ENCODE results near the gene VSIG10.
A peak's percentile ranks its signal among the peaks of the same experiment; 100 is the strongest.
"Not testable (repeated sequence)": the region's sequence is repeated elsewhere in the genome, so short reads cannot be mapped to it uniquely, and the experiment has no call there.

The VSIG10 gene

DNA sequence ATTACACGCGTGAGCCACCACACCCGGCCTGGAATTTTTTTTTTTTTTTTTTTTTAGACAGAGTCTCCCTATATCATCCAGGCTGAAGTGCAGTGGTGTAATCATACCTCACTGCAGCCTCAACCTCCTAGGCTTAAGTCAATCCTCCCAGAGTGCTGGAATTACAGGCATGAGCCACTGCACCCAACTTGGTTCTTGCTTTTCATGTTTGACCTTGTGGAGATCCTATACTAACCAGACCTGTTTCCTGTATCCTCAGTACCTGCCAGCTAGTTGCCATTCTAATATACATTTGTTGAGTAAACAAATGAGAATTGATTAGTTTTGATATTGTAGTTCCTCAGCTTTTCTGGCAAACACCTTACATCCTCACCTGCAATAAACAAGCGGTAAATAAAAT is 3.2 kb upstream of the VSIG10 start:
- no peak for DNase-seq

DNA sequence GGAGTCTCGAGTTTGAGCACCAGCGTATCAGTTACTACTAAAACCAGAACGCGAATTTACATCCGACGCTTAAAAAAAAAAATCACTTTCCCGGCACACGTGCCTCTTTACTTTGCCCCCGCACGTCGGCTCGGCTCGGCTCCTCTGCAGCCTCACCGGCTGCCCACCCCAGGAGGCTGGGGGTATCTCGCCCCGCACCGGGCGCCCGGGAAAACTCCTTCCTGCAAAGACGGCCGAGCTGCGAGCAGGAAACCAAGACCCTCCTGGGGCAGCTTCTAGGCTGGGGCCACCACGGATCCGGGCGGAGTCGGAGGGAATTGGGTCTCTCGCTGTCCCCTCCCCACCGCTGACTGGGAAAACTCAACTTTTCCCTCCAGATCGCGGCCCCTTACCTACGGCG is 610 bp downstream of the VSIG10 start:
- peak; percentile 12 for DNase-seq

DNA sequence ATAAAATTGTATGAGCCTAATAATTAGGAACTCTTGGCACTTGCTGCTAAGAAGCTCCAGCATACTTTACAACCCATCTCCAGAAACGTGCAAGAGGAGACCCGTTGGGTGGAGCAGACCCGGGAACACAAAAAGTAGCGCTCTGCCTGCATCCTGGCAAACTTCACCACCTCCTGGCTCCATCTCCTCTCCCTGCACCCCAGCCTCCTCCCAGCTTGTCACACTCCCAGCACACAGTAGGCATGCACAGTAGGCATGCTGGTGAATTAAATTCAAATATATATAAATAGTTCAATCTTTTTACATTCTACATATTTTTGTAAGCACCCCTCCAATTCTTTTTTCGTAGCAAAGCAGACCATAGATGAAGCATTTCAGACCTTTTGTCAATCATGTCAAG is 1.2 kb downstream of the VSIG10 start:
- DNase-seq: no peak

DNA sequence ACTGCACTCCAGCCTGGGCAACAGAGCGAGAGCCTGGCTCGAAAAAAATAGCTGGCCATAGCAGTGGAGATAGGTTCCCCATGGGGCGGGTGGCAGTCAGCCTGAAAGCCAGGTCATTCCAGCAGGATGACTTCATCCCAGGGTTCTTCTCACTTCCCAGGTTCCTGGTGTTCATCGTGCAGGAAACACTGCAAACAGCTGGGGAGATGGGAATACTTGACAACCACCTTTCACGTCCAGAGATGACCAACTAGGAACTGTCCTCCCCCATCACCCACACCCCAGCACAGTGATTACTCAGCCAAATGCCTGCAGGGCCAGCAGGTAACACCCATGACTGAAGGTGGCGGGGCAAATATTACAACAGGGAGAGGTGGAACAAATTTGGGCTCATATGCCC is 1.7 kb downstream of the VSIG10 start:
- no peak for DNase-seq

DNA sequence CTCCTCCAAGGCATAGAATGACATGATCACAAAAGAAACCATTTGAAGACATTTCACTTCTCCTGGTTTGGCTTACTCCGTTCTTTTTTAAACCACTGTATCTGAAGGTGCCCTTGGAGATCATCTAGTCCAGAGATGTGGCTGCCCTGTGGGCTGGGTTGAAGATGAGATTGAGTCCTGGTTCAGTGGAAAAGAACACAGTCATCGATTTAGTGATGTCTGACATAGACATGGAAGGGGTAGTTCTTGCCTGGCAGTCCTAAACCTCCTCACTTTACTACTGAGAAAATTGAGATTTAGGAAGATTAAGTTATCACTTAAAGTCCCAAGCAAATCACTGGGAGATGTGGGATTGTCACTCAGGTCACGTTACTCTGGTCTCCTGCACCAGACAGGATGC is 2.8 kb downstream of the VSIG10 start:
- DNase-seq: no peak

DNA sequence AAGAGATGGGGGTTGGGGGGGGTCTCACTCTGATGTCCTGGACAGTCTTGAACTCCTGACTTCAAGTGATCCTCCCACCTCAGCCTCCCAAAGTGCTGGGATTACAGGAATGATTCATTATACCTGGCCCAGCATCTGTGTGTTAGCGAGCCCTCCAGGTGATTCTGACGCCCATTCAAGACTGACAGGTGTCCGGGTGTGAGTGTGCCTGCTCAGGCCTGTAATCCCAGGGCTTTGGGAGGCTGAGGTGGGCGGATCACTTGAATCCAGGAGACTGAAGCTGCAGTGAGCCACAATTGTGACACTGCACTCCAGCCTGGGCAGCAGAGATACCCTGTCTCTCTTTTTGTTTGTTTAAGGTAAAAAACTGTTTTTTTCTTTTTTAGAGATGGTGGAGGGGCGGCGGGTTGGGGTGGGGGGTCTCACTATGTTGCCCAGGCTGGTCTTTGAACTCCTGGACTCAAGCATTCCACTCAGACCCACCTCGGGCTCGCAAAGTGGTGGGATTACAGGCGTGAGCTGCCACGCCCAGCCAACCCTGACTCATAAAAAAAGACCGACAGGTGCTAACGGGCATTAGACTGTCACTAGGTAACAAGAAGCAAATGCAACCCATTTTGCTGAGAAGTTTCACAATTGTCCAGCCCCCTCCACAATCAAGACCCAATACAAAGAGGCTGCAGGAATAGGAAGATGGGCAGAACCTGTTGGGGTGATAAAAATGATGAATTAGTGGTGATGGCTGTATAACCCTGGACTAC is 4.7 kb downstream of the VSIG10 start:
- DNase-seq: no peak

DNA sequence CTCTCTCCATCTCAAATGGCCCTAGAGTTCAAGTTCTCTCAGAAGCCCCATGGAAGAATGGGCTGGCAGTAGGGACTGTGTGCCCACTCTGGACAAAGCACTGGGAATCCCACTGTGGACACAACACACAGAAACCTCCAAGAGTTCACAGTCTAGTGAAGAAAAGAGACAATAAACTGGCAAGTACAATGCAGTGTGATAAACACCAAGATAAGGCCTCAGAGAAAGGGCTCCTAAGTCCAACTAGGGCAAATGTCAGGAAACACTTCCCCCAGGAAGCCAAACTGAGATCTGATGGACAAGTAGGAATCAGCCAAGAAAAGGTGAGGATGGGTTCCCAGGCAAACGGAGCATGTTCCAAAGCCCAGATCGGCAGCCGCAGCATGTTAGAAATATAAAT is 5.4 kb downstream of the VSIG10 start:
- no peak for DNase-seq

DNA sequence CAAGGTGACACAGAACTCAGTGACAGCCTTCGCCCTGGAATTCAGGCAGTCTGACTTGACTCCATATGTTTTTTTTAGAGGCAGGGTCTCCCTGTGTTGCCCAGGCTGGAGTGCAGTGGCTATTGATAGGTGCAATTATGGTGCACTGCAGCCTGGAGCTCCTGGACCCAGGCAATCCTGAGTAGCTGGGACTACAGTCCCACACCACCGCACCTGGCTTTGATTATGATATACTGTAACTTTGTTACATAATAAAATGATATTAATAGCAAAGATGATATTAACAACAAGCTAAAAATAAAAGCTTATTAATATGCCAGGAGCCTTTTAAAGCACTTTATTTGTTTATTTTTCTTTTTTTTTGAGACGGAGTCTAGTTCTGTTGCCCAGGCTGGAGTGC is 9.8 kb downstream of the VSIG10 start:
- DNase-seq: no peak

DNA sequence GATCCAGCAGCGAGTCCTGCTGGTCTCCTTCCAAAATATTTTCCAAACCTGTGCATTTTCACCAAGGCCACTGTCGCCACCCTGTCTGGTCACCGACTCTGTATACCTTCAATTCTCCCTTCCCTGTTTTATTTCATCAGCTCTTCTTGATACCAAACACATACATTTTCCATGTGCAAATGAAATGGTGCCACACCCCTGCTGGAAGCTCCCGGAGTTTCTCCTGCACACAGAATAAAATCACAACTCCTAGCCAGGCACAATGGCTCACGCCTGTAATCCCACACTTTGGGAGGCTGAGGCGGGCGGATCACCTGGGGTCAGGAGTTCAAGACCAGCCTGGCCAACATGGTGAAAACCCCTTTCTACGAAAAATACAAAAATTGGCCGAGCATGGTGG is 14.0 kb downstream of the VSIG10 start:
- no peak for DNase-seq

DNA sequence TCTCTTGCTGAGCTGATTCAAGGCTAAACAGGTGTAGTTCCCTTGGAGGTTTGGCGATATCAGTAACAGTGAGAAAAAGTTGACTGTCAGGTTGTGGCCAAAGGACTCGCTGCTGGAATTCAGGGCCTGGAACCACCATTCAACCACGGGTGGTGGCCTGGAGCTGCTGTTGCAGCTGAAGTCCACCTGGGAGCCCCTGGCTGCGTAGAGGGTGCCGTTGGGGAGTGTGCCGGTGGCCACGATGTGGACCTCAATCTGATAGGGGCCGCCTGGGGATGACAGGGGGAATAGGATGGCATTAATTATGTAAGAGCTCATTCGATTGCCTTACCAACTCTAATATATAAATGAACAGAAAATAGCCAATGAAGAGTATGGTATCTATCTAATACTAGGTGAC is 21.6 kb downstream of the VSIG10 start:
- no peak for DNase-seq

DNA sequence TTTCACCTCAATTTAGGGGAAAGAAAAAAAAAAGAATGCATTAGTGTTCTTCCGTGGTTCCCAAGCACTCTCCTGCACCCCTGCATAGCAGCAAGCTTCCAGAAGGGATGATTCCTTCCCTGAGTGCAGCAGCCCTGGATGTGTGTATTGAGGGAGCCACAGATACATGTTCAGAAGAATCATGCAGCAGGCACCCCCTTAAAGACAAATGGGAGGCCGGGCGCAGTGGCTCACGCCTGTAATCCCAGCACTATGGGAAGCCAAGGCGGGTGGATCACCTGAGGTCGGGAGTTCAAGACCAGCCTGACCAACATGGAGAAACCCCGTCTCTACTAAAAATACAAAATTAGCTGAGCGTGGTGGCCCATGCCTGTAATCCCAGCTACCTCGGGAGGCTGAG is 22.3 kb downstream of the VSIG10 start:
- not testable (repeated sequence) for DNase-seq

DNA sequence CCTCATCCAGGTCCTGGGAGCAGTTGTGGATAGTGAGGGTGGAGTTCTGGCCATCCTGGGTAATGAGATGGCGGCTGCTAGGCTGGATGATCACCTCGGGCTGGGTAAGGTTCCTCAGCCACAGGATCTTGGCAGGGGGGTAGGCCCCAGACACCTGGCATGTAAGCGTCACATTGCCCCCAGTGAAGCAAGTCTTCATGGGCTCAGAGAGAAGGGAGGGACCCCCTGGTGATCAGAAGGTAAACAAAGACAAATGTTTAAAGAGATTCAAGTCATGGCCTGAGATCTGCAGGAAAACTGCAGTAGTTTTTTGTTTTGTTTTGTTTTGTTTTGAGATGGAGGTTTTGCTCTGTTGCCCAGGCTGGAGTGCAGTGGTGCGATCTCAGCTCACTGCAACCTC is 30.0 kb downstream of the VSIG10 start:
- no peak for DNase-seq

DNA sequence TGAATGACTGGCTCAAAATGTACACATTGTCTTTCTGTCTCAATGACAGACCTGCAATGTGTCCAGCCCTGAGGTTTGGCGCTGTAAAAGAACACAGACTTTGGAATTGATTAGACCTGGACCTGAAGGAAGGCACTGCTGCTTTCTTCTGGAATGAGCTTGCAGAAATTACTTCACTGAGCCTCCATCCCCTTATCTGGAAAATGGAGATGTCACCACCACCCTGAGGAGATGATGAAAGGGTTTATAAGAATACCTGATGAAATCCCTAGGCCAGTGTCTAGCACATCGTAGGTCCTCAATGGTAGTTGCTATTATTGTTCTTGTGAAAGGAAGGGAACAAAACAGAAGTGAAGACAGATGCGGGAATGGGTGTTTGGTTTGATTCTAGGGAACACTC is 33.2 kb downstream of the VSIG10 start:
- no peak for DNase-seq

DNA sequence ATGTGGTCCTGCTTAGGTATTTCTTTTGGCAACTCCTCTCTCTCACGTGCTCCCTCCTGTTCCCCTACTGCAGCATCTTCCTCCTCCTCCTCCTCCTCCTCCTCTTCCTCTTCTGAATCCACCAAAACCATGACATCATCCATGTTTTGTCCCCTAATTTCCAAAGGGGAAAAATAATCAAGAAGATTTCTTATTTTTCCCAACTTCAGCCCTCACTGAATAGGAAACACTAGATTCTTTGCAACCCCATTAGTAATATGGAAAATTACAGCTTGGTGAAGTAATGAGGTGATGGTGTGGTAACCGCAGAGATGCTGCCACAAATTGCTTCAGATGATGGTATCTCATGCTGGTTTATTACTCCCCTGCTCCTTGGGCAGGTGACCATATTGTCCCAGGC is 35.4 kb downstream of the VSIG10 start:
- no peak for DNase-seq

DNA sequence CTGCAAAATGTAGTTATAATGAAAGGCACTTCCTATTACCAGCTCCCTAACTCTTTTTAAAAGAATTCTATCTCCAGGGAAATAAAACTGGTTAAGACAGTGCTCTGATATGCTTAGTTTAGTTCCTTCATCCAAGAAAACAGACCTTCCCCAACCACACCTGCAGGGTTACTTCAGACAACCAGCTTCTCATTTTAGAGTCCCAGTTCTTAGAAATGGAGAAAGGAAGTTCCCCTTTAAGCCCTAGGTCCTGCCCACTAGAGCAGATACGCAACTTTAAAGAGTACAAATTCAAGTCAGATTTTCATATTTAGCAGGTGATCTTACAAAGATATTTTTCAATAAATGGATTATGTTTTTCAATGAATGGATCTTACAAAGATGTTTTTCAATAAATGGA is 38.4 kb downstream of the VSIG10 start:
- no peak for DNase-seq

DNA sequence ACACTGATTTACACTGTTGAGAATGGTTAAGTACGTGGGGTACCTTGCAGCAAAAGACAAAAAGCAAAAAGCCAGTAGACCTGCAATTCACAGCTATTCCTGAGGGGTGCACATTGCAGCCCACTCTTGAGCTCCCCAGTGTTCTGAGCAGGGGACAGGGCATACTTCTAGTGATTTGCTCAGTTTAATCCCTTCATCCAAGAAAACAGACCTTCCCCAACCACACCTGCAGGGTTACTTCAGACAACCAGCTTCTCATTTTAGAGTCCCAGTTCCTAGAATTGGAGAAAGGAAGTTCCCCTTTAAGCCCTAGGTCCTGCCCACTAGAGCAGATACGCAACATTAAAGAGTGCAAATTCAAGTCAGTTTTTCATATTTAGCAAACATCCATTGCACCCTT is 39.2 kb downstream of the VSIG10 start:
- no peak for DNase-seq

DNA sequence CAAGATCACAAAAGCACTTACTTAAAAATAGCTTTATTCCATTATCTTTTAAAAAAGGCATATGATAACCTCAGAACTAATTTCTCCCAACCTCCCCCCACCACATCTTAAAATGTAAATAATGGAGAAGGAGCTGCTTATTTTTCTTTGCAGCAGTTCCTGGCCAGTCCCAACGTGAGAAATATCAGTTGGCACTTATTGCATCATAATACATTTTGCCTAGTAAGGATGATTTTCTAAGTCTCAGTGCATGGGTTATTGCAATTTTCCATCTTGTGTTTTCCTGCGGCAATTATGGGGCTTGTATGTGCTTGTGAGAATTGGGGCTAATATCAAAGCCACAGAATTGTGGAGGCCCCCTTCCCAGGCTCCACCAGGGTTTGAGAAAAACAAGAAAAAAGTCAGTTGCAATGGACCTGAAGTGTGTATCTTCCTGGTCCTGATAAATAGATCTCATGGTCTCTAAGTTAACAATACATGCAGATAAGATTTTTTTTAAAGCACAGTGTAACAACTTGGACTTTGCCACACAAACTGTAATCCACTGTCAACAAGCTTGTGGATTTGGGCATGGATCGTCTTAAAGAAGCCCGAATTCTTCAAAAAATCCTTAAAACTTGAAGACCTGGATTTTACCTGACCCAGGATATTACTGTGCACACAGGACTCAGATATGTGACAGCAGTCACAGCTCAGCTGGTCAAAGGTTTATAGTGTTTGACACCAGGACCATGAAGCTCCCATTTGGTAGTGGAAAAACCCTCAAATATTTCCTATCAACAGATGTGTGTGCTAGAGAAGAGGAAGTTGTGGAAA is 40.0 kb downstream of the VSIG10 start:
- no peak for DNase-seq

DNA sequence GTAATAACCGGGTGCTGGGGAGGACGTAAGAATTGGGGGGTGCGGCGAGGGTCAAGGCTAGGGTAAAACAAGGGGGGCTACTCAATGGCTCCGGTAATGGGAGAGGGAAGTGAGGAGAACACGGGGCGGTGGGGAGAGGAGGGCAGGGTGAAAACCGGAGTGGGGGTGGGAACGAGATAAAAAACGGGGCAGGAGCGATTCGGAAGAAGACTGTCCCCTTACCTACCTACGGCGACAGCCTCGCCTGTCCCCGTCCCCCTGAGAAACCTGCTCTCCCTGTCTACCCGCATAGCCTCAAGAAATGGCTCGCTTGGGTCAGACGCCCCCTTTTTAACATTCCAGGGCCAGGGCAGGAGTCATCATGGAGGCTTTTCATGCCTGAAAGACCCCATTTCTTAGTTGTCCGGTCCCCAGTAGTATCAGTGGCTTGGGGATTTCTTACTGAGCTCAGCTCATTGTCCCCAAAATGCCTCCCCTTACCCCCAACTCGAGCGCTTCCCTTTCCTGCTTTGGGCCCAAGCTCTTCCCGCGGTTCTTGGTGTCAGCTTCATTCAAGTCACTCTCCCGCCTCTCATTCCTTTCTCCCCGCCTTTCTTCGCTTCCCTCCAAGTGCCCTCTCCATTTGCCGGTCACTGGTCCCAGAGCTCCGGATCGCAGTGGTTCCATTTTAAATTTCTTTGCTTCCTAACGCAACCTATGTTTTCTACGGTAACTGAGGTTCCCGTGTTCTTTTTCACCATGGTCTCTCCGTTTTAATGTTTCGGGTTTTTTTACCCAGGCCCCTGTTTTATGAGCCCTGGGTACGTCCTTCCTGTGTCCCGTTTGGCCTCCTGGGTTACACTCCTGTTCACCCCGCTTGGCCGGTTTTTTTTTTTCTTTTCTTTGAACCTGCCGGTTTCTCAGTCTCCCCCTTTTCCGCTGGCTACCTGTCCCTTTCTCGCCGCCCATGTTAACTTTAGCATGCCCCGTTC is 41.7 kb downstream of the VSIG10 start:
- DNase-seq: peak; percentile 40

DNA sequence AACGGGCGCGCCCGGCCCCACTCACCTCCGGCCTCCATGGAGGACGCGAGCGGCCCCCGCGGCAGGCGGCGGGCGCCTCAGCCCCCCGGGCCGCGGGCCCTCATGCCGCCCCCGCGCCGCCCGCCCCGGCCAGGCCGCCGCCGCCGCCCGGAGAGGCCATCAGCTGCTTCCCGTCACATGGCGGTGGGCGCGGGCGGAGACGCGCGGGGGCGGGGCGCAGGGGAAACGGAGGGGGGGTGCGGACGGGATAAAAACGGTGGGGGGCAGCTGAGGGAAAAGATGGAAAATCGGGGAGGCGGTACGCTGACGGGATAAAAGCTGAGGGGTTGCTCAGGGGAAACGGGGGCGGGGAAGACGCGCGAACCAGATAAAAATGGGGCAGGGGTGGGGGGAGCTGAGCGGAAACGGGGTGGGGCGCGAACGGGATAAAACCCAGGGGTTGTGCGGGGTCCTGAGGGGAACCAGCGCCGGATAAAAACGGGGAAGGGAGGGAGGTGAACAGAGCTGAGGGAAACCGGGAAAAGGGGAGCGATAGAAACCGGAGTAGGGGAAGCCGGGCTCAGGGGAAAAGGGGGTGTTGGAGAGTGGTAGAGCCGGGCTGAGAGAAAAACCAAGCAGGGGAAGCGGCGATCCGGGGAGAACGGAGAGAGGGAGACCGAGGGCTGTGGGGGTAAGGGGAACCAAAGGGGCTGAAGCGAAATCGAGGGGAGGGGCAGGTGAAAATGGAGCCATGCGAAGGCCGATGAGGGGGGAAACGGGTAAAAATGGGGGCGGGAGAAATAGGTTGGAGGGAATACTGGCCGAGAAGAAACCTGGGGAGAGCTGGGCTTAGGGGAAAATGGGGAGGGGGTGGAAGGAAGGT is 42.6 kb downstream of the VSIG10 start, which contains the start of gene WSB2:
WSB2 (minus strand) TSS at position 169 of the 862 bp plus-strand sequence; CDS start at position 38, 131 bp downstream.
- DNase-seq: peak; percentile 64

DNA sequence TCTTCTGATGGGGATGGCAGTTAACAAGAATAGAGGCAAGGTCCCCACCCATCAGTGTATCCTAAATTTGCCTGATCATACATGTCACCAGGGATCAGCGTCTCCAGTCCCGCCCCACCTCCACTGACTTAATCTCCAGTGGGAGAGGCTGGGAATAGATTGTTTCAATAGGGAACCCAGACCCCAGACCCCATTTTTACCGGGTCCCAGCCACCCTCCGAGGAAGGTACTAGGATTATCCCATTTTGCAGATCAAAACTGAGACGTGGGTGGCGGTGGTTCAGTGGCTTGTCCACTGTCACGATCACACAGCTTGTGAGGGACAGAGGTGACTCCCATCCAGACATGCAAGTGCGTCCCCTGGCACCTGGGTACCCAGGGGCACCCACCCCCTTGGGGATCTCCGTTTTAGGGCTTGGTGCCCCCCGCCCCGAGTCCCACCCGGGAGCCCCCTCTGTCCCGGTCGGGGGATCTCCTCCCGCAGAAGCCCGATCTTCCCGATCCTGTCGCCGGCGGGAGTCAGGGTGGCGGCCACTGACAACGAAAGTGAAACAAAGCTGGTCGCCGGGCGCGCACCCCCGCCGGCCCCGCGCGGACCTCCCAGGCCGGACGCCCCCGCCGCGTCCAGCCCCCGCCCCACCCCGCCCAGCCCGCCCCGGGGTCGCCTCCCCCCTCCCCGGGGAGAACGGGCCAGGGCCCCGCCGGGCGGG is 43.4 kb downstream of the VSIG10 start:
- peak; percentile 47 for DNase-seq
